ENCODE data around the gene RIPK4. TPM values are rescaled to one million over a fixed set of nuclear protein-coding genes. Genes with fewer than 3 reads are reported as not detected.
A peak's percentile ranks its signal among the peaks of the same experiment; 100 is the strongest.

Gene RIPK4
- total RNA-seq, 8 experiments from 2014 or later, result 0.18 to 0.57 (median 0.38) TPM; not detected in 1

DNA sequence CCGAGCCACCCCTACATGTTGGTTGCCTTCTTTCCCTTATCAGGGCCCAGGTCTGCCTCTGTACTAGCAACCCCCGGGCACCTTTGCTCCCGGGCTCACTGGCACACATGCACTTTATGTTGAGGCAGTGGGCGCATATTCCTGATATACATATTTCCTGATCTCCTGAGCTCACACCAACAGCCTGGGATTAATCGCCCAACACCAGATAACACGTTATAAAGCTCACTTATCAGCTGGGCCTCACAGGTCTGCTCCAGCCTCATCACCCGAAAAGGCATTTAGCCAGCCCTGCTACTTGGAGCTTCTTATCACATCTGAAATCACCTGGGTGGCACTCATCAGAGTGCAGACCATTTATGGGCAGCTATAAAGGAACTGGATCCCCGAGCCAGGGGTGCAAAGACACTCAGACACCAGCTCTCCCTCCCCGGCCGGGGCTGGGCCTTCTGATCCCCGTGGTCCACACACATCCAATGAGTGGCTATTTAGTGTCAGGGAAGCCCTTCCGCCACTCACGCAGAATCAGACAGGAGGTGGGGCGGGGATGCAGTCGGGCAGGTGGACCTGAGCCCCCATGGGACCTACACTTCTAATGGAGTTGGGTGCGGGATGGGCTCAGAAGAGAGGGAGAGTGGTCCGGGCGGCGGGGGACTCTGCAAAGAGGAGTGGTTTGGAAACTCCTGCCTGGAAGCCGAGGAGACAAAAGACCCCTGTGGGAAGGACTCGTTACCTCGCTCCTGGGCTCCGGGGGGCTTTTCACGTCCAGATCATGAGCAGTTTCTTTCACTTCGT, 21.6 kb downstream of the RIPK4 start:
- in situ Hi-C loops (cut with MboI; ENCODE audit: low pct_unique_long_range_greater_than_20kb in 2 of 9, low sequenced_read_pairs in 9 of 9, unreplicated experiment in 9 of 9), result no loop called here
- no peak overlapping the region for H3K27ac ChIP-seq
- WGBS, 10 experiments, result 87 to 100% (median 95%) methylated on average over 1 to 5 of the region's 25 CpGs; no CpG with 5 or more reads in 5 of the 10 experiments
- no peak for ATAC-seq (replicated peaks in 6 of 8)
- peaks cover 3 to 7% of the 10 kb centered on the region in 2 donors for H3K4me1 ChIP-seq (replicated peaks in 1 of 2)
- H3K4me3 ChIP-seq, result no peak overlapping the region

DNA sequence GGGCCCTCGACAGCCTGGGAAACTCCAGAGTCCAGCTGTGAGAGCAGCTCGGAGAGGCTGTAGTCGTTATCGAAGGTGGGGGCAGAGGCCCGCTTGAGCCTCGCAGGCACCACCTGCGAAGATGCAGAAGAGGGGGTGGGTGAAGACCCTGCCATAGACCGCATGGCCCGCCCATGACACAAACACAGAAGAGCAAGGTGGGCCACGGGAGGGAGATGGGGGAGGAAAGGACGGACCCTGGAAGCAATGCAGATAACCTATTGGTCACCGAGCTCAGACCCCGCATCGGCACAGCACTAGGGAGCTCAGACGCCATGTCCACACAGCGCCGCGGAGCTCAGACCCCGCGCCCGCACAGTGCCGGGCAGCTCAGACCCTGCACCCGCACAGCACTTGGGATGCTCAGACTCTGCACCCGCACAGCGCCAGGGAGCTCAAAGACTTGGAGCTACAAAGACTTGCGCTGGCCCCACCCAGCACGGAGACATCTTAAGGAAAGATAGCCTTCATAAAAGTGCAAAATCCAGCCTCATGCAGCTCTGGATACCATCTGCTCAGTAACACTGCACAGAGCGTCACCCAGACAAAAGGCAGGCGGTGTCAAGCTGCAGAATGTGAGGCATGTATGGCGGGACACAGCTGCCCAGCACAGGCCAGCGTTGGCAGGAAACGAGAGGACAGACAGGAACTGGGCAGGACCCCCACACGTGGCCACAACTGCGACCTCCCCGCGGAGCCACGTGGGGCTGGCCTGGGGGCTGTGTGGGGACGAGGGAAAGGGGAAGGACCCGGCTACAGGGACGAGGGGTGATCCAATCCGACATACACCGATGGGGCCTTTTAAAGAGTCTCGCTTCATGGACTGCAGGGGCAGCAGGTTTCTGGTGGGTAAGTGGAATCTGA, 22.6 kb downstream of the RIPK4 start:
- 80 to 100% (median 93%) methylated on average over 3 to 10 of the region's 43 CpGs; no CpG with 5 or more reads in 5 of the 10 experiments for WGBS, 10 experiments
- Histone ChIP-seq H3K4me1 (replicated peaks in 1 of 2) (peaks cover 0 to 3% of the 10 kb centered on the region in 2 donors), H3K27ac (no peak overlapping the region), H3K4me3 (no peak overlapping the region)
- in situ Hi-C loops (cut with MboI; ENCODE audit: low pct_unique_long_range_greater_than_20kb in 2 of 9, low sequenced_read_pairs in 9 of 9, unreplicated experiment in 9 of 9), result no loop called here
- ATAC-seq (replicated peaks in 6 of 8), result peak in 7 of 8 experiments; percentile 25 to 85 (median 74)

GRCh38 chr21:41743321-41744027, 23.4 kb downstream of the RIPK4 start:
- WGBS, 10 experiments, result 60 to 100% (median 90%) methylated on average over 1 to 12 of the region's 26 CpGs; no CpG with 5 or more reads in 2 of the 10 experiments
- peak in 3 of 8 experiments; percentile 47 to 72 (median 50) for ATAC-seq (replicated peaks in 6 of 8)
- in situ Hi-C loops (cut with MboI; ENCODE audit: low pct_unique_long_range_greater_than_20kb in 2 of 9, low sequenced_read_pairs in 9 of 9, unreplicated experiment in 9 of 9), result no loop called here
- Histone ChIP-seq H3K27ac (no peak overlapping the region), H3K4me1 (replicated peaks in 1 of 2) (peaks cover 0 to 3% of the 10 kb centered on the region in 2 donors), H3K4me3 (no peak overlapping the region)

DNA sequence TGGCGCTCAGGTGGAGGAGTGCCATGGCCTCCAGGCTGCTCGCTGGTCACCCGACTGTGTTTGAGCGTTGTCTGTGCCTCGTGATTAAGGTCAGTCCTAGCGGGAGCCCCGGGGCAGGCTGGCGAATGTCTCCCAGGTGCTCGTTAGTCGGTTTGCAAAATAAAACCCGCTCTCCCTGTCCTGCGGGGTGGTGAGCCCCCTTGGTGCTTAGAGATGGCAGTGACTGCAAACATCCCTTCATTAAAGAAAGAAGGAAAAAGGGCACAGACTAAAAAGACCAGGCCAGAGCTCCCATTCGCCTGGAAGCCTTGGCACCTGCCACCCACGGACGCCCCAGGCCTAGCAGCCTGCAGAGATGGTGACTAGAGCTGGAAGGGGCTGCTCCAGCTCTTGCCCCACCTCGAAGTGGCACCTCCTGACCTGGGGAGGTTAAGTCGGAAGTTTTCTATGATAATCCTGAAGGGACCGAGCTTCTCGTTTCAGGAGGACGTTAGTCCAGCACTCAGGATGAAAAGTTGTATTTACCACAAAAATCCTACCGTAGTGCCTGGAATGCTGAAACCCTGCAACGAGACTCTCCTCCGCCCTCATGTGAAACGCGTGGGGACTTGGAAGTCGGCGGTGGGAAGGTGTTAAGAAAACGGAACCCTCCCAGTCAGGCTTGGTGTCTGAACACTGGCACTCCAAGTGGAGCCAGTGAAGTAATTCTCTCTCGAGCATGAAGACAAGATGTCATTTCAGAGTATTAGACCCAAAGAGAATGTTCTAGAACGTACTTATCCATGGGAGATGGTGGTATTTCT, 24.6 kb downstream of the RIPK4 start:
- Histone ChIP-seq H3K4me1 (replicated peaks in 1 of 2) (no peaks in the 10 kb centered on the region), H3K27ac (no peak overlapping the region), H3K4me3 (no peak overlapping the region)
- 70 to 98% (median 85%) methylated on average over 3 to 17 of the region's 30 CpGs; no CpG with 5 or more reads in 3 of the 10 experiments for WGBS, 10 experiments
- ATAC-seq (replicated peaks in 6 of 8), result no peak
- in situ Hi-C loops (cut with MboI; ENCODE audit: low pct_unique_long_range_greater_than_20kb in 2 of 9, low sequenced_read_pairs in 9 of 9, unreplicated experiment in 9 of 9), result no loop called here

- no peaks in the 10 kb centered on the region for H3K4me1 ChIP-seq (replicated peaks in 1 of 2)
- no peak for ATAC-seq (replicated peaks in 6 of 8)
- in situ Hi-C loops (cut with MboI; ENCODE audit: low pct_unique_long_range_greater_than_20kb in 2 of 9, low sequenced_read_pairs in 9 of 9, unreplicated experiment in 9 of 9), result no loop called here
- no peak overlapping the region for H3K4me3 ChIP-seq
- no peak overlapping the region for H3K27ac ChIP-seq
- 71 to 100% (median 93%) methylated on average over 1 to 10 of the region's 55 CpGs; no CpG with 5 or more reads in 4 of the 10 experiments for WGBS, 10 experiments
These were observed 25.4 kb downstream of the RIPK4 start for GRCh38 chr21:41741253-41742072.

GRCh38 chr21:41740604-41741252, 26.1 kb downstream of the RIPK4 start:
- 96 to 100% (median 98%) methylated on average over 1 to 17 of the region's 41 CpGs; no CpG with 5 or more reads in 6 of the 10 experiments for WGBS, 10 experiments
- Histone ChIP-seq H3K4me3 (no peak overlapping the region), H3K4me1 (replicated peaks in 1 of 2) (no peaks in the 10 kb centered on the region), H3K27ac (no peak overlapping the region)
- no peak for ATAC-seq (replicated peaks in 6 of 8)
- in situ Hi-C loops (cut with MboI; ENCODE audit: low pct_unique_long_range_greater_than_20kb in 2 of 9, low sequenced_read_pairs in 9 of 9, unreplicated experiment in 9 of 9), result no loop called here

DNA sequence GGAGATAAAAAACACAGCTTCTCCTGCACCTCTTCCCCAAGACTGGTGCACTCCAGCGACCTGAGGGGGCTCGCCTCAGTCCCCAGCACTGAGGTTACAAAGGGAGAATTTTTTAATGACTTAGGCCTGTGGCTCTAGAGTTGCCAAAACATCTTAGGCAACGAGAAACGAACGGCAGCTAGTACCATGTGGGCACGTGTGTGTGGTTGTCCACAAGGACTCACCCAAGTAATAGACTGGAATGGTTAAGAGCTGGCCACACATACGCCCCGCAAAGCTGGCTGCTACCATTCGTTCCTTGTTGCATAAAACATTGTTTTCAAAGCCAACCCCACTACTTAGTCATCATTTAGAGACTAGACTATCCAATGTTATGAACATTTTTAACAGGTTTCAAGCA, 26.9 kb downstream of the RIPK4 start:
- 60 to 100% (median 86%) methylated on average over 1 to 9 of the region's 9 CpGs; no CpG with 5 or more reads in 4 of the 10 experiments for WGBS, 10 experiments
- no peak for ATAC-seq (replicated peaks in 6 of 8)
- no peaks in the 10 kb centered on the region for H3K4me1 ChIP-seq (replicated peaks in 1 of 2)
- no peak overlapping the region for H3K27ac ChIP-seq
- H3K4me3 ChIP-seq, result no peak overlapping the region
- in situ Hi-C loops (cut with MboI; ENCODE audit: low pct_unique_long_range_greater_than_20kb in 2 of 9, low sequenced_read_pairs in 9 of 9, unreplicated experiment in 9 of 9), result no loop called here

GRCh38 chr21:41739011-41739410, 27.8 kb downstream of the RIPK4 start:
- in situ Hi-C loops (cut with MboI; ENCODE audit: low pct_unique_long_range_greater_than_20kb in 2 of 9, low sequenced_read_pairs in 9 of 9, unreplicated experiment in 9 of 9), result no loop called here
- no peak for ATAC-seq (replicated peaks in 6 of 8)
- Histone ChIP-seq H3K4me3 (no peak overlapping the region), H3K4me1 (replicated peaks in 1 of 2) (no peaks in the 10 kb centered on the region), H3K27ac (no peak overlapping the region)
- 56 to 100% (median 90%) methylated on average over 1 to 10 of the region's 12 CpGs; no CpG with 5 or more reads in 1 of the 10 experiments for WGBS, 10 experiments

- no peaks in the 10 kb centered on the region for H3K4me1 ChIP-seq (replicated peaks in 1 of 2)
- WGBS, 10 experiments, result 50 to 100% (median 85%) methylated on average over 1 to 9 of the region's 9 CpGs; no CpG with 5 or more reads in 1 of the 10 experiments
These were observed 29.1 kb downstream of the RIPK4 start for GRCh38 chr21:41737651-41738324.

DNA sequence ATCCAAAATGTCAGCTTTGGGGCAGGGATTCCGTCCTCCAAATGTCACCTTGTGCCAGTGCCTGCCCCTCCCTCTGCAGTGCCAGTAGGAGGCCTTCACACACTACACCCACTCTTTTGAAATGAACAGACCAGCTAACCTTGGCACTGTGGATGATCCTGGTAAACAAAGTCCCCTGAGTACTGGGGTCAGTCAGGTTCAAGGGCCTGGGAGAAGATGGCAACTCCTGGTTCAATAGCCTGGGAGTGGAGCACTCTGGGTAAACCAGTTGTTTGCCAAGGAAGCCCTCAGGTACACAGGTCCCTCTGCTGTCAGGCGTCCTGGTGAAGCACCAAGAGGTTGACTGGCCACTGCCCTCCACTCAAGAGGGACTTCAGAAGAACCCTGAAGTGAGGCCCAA, 30.4 kb downstream of the RIPK4 start:
- no peak for ATAC-seq (replicated peaks in 6 of 8)
- 0 to 43% (median 19%) methylated on average over 1 of the region's 2 CpGs; no CpG with 5 or more reads in 6 of the 10 experiments for WGBS, 10 experiments
- in situ Hi-C loops (cut with MboI; ENCODE audit: low pct_unique_long_range_greater_than_20kb in 2 of 9, low sequenced_read_pairs in 9 of 9, unreplicated experiment in 9 of 9), result no loop called here
- Histone ChIP-seq H3K27ac (no peak overlapping the region), H3K4me3 (no peak overlapping the region), H3K4me1 (replicated peaks in 1 of 2) (no peaks in the 10 kb centered on the region)

More at GRCh38 chr21:41737651-41738324, 29.1 kb downstream of the RIPK4 start:
- Histone ChIP-seq H3K27ac (no peak overlapping the region), H3K4me3 (no peak overlapping the region)
- no peak for ATAC-seq (replicated peaks in 6 of 8)
- in situ Hi-C loops (cut with MboI; ENCODE audit: low pct_unique_long_range_greater_than_20kb in 2 of 9, low sequenced_read_pairs in 9 of 9, unreplicated experiment in 9 of 9), result no loop called here

Measured in motor neuron (in vitro differentiated cells).